Prostate gland (tissue), 1 donor: ENCODE data around the gene PRKAR1B.

Source experiments
- POLR2A ChIP-seq: fragments of 450-650 bp; IDR thresholded peaks from one replicate; pipeline ENCODE4 v1.6.1; 2016; ENCODE audit warnings: antibody characterized with exemption, mild to moderate bottlenecking
- POLR2AphosphoS5 ChIP-seq: sonication (generic); formaldehyde crosslinking; IDR thresholded peaks from one replicate; pipeline ENCODE4 v1.6.1; 2017; ENCODE audit warnings: antibody characterized with exemption

DNA sequence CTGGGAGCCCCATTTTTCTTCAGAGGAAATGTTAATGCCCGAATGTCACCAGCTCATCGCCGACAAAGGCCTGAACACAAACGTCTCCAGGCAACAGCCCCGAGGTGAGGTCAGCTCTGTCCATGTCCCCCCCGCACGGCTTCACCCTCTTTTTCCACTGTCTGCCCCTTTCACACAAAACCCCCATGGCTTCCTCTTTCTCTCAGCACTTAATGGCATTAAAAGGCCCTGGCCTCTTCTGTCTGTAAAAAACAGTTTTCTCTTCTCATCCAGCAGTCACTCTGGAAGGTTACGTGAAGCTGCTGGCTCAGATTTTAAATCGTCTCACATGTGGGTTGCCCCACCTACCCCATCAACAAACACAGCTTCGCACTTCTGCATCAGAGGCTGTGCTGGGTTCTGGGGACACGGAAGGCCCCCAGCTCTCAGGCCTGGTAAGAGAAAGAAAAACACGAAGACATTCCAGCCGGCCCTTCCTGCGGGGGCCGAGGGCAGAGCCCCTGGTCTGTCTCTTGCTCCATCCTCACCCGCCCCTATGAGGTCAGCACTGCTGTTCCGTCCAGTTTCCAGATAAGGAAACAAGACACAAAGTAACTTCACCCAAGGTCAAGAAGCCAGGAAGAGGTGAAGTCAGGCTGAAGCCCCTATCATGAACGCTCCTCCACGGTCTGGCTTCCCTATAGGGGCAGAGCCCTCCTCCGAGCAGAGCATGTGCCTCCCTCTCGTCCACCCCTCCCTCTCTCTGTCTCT, 116.4 kb downstream of the PRKAR1B start:
- TF ChIP-seq POLR2AphosphoS5, result no peak
- no peak for TF ChIP-seq POLR2A
